Stomach (tissue), 4 donors: ENCODE data around the gene RAB26.

ENCODE experiments used
- POLR2A ChIP-seq, 4 donors: fragments of 450-650 bp; IDR thresholded peaks; one replicate each; pipeline ENCODE4 v1.6.1; 2016; ENCODE audit warnings: antibody characterized with exemption in 4 of 4, control low read depth in 2 of 4, mild to moderate bottlenecking in 1 of 4, moderate library complexity in 1 of 4
- POLR2AphosphoS5 ChIP-seq, 3 donors: sonication (generic); formaldehyde crosslinking; IDR thresholded peaks; one replicate each; pipeline ENCODE4 v1.6.1; 2016; ENCODE audit warnings: antibody characterized with exemption in 3 of 3
- TF ChIP-seq, protein P1 (sequence below), 7 experiments: fragments of 450-650 bp in 4 of 7; fragments of 200-600 bp in 3 of 7; sonication (generic) in 3 of 7; IDR thresholded peaks; one replicate each; pipeline ENCODE4 v1.5.1; 2016 to 2019; ENCODE audit warnings: antibody characterized with exemption in 7 of 7, control low read depth in 2 of 7, mild to moderate bottlenecking in 1 of 7

- TF ChIP-seq, protein P1, sequence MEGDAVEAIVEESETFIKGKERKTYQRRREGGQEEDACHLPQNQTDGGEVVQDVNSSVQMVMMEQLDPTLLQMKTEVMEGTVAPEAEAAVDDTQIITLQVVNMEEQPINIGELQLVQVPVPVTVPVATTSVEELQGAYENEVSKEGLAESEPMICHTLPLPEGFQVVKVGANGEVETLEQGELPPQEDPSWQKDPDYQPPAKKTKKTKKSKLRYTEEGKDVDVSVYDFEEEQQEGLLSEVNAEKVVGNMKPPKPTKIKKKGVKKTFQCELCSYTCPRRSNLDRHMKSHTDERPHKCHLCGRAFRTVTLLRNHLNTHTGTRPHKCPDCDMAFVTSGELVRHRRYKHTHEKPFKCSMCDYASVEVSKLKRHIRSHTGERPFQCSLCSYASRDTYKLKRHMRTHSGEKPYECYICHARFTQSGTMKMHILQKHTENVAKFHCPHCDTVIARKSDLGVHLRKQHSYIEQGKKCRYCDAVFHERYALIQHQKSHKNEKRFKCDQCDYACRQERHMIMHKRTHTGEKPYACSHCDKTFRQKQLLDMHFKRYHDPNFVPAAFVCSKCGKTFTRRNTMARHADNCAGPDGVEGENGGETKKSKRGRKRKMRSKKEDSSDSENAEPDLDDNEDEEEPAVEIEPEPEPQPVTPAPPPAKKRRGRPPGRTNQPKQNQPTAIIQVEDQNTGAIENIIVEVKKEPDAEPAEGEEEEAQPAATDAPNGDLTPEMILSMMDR (IDR thresholded peaks at IDR 0.05): no peak
- TF ChIP-seq POLR2A (IDR thresholded peaks at IDR 0.05) (no peak), POLR2AphosphoS5 (IDR thresholded peaks at IDR 0.05) (no peak)
Measured at GRCh38 chr16:2190002-2190658, 41.7 kb downstream of the RAB26 start.
